ENCODE data around the gene CRLF2.

GRCh38 chrX:1231850-1232465 lies 19.5 kb upstream of the CRLF2 start:
- TF ChIP-seq CTCF (IDR thresholded peaks at IDR 0.05; ENCODE audit: insufficient read depth, low read length, poor library complexity, severe bottlenecking) (no peak), EZH2phosphoT487 (conservative IDR thresholded peaks at IDR 0.05; ENCODE audit: low read length) (no peak)

All from SU-DHL-6 (cell line).